ENCODE data around the gene DUS1L.

DUS1L gene

DNA sequence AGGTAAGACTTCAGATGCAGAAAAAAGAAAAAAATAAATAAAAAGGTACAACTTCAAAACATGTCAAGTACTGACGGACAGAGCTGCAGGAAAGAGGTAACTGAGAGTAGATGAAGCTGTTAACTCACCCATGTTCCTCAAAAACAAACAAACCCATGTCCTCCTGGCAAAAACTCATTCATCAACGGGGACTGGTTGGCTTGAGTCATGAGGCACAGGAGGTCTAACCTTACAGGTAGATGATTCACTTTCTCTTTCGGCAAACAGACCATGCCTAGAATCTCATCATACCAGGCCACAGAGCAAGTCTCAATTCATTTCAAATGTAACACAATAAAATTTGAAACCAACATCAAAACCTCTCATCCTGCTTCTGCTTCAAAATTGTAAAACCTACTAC lies 44.7 kb upstream of the DUS1L start:
- TF ChIP-seq, protein P1, sequence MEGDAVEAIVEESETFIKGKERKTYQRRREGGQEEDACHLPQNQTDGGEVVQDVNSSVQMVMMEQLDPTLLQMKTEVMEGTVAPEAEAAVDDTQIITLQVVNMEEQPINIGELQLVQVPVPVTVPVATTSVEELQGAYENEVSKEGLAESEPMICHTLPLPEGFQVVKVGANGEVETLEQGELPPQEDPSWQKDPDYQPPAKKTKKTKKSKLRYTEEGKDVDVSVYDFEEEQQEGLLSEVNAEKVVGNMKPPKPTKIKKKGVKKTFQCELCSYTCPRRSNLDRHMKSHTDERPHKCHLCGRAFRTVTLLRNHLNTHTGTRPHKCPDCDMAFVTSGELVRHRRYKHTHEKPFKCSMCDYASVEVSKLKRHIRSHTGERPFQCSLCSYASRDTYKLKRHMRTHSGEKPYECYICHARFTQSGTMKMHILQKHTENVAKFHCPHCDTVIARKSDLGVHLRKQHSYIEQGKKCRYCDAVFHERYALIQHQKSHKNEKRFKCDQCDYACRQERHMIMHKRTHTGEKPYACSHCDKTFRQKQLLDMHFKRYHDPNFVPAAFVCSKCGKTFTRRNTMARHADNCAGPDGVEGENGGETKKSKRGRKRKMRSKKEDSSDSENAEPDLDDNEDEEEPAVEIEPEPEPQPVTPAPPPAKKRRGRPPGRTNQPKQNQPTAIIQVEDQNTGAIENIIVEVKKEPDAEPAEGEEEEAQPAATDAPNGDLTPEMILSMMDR (conservative IDR thresholded peaks at IDR 0.05), result no peak
- H3K27ac ChIP-seq, result peak overlapping the region; percentile 99

GRCh38 chr17:82108961-82109475 lies 43.4 kb upstream of the DUS1L start:
- peak overlapping the region; percentile 99 for H3K27ac ChIP-seq
- TF ChIP-seq, protein P1 (conservative IDR thresholded peaks at IDR 0.05), result no peak

DNA sequence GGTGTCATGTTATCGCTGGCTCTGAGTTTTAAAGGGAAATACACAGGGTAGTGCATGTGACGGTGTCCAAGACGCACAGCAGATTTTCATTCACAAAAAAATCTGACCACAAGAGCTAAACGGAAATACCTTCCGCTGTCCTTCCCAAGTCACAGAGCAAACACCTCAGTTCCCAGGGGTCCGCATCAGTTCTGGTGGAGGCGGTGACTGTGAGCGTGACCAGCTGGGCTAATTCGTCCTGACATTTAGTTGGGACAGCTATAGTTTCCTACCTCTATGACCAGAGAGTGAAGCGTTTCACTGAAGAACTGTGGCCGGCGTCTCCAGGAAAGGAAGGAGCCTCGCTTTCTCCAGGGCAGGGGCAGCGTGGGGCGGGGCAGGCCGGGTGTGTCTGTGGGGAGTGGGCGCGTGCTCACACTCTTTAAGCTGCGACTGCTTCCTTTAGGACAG lies 42.9 kb upstream of the DUS1L start:
- H3K27ac ChIP-seq, result peak overlapping the region; percentile 99

GRCh38 chr17:82108038-82108437 lies 42.4 kb upstream of the DUS1L start:
- peak overlapping the region; percentile 99 for H3K27ac ChIP-seq
- TF ChIP-seq, protein P1 (conservative IDR thresholded peaks at IDR 0.05), result no peak

More for the DNA sequence above, 42.9 kb upstream of the DUS1L start:
- TF ChIP-seq, protein P1 (conservative IDR thresholded peaks at IDR 0.05), result no peak

- peak overlapping the region; percentile 99 for H3K27ac ChIP-seq
Measured at GRCh38 chr17:82107341-82107860, 41.8 kb upstream of the DUS1L start.

DNA sequence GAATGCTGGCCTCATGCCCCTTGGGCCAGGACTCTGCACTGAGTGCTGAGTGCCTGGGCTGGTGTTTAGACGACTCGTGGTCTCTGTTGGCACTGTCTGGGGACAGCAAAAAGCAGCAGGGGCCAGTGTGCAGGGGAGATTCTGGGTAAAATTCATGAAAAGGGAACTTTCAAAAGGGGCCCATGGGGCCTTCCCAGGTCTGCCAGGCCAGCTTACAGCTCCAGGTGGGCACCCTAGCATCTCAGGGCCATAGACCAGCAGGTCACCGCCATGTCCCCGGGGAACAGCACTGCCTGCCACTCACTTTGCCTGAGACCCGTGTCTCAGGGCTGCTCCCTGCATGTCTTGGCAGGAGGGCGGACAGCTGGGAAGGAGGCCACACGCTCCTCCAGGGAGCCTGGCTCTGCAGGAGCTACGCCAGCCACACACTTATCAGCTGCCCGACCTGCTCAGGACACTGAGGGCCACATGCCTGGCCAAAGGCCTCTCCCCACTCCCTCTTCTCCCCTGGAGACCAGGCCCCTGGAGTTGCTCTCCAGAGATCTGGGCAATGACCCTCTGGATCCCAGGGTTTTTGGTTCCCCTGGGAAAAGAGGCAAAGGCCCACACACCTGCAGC lies 41.2 kb upstream of the DUS1L start:
- TF ChIP-seq, protein P1 (conservative IDR thresholded peaks at IDR 0.05), result 0 out of 2 replicates have a peak, but pooled peaks have one; percentile 10
- H3K27ac ChIP-seq, result peak overlapping the region; percentile 99

More at GRCh38 chr17:82107341-82107860, 41.8 kb upstream of the DUS1L start:
- TF ChIP-seq, protein P1 (conservative IDR thresholded peaks at IDR 0.05), result peak; percentile 53

DNA sequence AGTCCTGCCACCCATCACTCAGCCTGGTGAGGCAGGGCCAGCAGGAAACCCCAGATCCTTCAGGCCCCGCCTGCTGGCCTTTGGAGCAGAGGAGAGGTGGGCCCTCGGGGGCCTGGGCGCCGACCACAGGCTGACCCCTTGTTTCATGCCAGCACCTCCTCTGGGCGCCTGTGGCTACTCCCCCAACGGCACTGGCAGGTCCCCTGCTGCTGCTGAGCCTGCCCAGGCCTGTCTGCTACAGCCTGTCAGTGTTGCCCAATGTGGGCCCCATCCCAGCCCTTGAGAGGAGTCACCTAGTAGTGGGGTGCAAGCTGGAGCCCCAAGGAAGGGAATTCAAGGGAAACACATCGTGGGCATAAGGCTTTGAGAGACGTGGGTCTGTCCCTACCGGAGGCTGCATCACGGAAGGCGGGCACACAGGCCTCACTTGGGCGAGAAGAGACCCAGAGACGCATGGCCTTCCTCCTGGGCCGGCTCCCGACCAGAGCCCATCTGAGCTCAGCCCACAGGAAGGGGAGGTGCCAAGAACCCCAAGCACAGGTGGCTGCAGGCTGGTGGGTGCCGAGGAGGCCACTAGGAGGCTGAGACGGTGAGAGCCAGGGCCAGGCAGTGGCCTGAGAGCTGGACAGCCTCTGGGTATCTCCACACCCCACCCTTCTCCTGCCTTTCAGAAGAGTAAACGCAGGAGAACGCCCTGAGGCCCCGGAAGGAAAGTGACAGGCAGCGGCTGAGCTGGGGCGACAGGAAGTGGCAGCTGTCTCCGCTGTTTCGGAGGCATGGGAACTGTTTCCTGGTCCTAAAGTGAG lies 40.5 kb upstream of the DUS1L start:
- peak overlapping the region; percentile 99 for H3K27ac ChIP-seq
- TF ChIP-seq, protein P1 (conservative IDR thresholded peaks at IDR 0.05), result peak; percentile 81

Measured in VCaP (cell line).